ENCODE measurements around the gene ADD3.

ADD3 gene

GRCh38 chr10:110006358-110007160 lies 1.2 kb upstream of the ADD3 start:
- DNase-seq, result no peak

GRCh38 chr10:110007161-110007700 lies 553 bp upstream of the ADD3 start:
- DNase-seq, result no peak

- DNase-seq, result no peak
These were observed 945 bp downstream of the ADD3 start for GRCh38 chr10:110008518-110009339.

GRCh38 chr10:110009736-110010475 lies 2.1 kb downstream of the ADD3 start:
- DNase-seq, result no peak

GRCh38 chr10:110010486-110011378 lies 2.9 kb downstream of the ADD3 start:
- DNase-seq, result no peak

- DNase-seq, result no peak
These were observed 3.9 kb downstream of the ADD3 start for GRCh38 chr10:110011681-110012080.

- DNase-seq, result no peak
These were observed 6.0 kb downstream of the ADD3 start for GRCh38 chr10:110013630-110014293.

- no peak for DNase-seq
These were observed 8.3 kb downstream of the ADD3 start for GRCh38 chr10:110016039-110016438.

GRCh38 chr10:110017052-110017451 lies 9.3 kb downstream of the ADD3 start:
- no peak for DNase-seq

- no peak for DNase-seq
These were observed 10.1 kb downstream of the ADD3 start for GRCh38 chr10:110017907-110018306.

- no peak for DNase-seq
These were observed 12.5 kb downstream of the ADD3 start for GRCh38 chr10:110020265-110020664.

- no peak for DNase-seq
These were observed 15.1 kb downstream of the ADD3 start for GRCh38 chr10:110022716-110023504.

GRCh38 chr10:110023785-110024465 lies 16.1 kb downstream of the ADD3 start:
- no peak for DNase-seq

- DNase-seq, result no peak
These were observed 21.7 kb downstream of the ADD3 start for GRCh38 chr10:110029450-110029849.

GRCh38 chr10:110032801-110033700 lies 25.3 kb downstream of the ADD3 start:
- no peak for DNase-seq

GRCh38 chr10:110033701-110034235 lies 26.0 kb downstream of the ADD3 start:
- no peak for DNase-seq

GRCh38 chr10:110034596-110034995 lies 26.8 kb downstream of the ADD3 start:
- no peak for DNase-seq

- DNase-seq, result no peak
These were observed 27.5 kb downstream of the ADD3 start for GRCh38 chr10:110035070-110035921.

All from NCI-H2107 (cell line).